GDM1 (cell line): ENCODE measurements around the gene SF3B2.
"Not testable (repeated sequence)": the region's sequence is repeated elsewhere in the genome, so short reads cannot be mapped to it uniquely, and the experiment has no call there.

Experiments
- DNase-seq: peaks from one replicate; lab custom pipeline; 2025; lab: John Stamatoyannopoulos, UW

SF3B2 gene

GRCh38 chr11:66017321-66017720, 34.8 kb upstream of the SF3B2 start:
- no peak for DNase-seq

GRCh38 chr11:66020212-66020611, 32.0 kb upstream of the SF3B2 start:
- no peak for DNase-seq

- peak; percentile 52 for DNase-seq
These were observed 31.4 kb upstream of the SF3B2 start for GRCh38 chr11:66020618-66021357.

DNA sequence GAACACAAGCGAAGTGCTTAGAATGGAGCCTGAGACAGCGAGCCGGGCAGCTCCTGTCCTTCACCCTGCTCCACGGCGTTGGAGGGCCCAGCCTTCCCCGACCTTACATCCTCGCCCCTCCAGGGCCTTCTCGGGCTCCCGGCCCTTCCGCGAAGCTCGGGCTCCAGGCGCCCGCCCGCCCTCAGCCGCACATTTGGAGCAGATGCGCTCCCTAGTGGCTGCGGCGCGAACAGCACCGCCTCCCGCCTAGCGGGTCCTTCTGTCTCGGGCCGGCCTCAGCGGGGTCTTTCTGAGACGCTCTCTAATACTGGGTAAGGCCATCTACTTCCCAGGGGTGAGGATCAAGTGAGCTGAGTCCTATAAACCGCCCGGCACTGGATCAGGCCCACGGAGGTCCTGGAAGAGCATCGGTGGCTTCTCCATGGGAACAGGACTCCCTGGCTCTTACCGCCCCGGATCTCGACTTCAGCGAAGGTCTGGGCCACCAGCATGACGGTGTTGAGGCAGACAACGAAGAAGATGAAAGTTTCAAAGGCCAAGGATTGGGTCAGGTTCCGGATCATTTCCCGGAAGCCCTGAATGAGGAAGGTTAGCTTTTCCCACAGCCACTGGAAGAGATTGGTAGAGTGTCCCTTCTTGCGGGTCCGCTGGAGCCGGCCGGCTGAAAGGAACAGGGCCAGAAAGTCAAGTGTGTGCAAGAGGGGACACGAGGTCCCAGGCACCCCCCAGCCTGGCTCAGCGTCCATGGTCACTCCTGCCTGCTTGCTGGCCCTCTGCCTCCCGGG, 29.6 kb upstream of the SF3B2 start:
- peak; percentile 56 for DNase-seq

DNA sequence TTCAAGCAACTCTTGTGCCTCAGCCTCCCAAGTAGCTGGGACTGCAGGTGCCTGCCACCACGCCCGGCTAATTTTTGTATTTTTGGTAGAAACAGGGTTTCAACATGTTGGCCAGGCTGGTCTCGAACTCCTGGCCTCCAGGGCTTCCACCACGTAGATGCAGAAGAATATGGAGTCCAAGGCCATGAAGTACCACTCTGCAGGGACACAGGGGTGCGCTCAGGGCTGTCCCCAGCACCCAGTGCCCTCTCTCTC, 29.1 kb upstream of the SF3B2 start:
- DNase-seq = not testable (repeated sequence)

- no peak for DNase-seq
These were observed 26.1 kb upstream of the SF3B2 start, which contains the start of gene CATSPER1 for GRCh38 chr11:66026017-66026529. TSS of gene CATSPER1 (minus strand) at chr11:66026479. CDS start at chr11:66026379, 100 bp downstream.

DNA sequence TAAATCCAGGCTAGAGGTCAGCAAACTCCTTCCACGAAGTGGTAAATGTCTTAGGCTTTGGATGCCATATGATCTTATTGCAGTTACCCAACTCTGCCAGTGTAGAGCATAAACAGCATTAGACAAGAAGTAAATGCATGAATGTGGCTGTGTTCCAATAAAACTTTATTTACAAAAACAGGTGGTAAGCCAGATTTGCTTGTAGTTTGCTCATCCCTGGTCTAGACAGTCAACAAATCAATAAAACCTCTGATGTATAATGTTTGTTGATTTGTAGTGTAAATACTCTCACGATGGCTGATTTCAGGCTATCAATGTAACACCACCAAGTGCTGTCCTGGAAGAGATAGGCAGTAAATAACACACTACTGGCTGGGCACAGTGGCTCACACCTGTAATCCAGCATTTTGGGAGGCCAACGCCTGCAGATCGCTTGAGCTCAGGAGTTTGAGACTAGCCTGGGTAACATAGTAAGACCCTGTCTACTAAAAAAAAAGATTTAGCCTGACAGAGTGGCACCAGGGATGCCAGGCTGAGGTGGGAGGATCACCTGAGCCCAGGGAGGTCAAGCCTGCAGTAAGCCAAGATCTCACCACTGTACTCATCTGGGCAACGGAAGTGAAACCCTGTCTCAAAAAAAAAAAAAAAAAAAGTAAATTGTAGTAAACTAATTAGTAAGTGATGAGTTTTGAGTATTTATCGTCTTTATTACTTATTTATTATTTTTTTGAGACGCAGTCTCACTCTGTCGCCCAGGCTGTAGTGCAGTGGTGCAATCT, 19.0 kb upstream of the SF3B2 start:
- no peak for DNase-seq

- DNase-seq = no peak
These were observed 16.4 kb upstream of the SF3B2 start for GRCh38 chr11:66035653-66036333.

DNA sequence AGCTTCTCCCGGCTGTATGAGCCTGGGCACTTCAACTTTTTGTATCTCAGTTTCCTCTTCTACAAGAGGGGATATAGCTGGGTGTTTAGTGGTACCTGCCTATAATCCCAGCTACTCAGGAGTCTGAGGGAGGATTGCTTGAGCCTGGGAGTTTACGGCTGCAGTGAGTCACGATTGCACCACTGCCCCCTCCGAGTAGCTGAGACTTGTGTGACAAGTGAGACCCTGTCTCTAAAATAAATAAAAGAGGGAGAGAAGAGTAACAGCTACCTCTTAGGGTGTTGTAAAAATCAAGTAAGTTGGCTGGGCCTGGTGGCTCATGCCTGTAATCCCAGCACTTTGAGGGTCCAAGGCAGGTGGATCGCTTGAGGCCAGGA, 15.8 kb upstream of the SF3B2 start:
- no peak for DNase-seq

DNA sequence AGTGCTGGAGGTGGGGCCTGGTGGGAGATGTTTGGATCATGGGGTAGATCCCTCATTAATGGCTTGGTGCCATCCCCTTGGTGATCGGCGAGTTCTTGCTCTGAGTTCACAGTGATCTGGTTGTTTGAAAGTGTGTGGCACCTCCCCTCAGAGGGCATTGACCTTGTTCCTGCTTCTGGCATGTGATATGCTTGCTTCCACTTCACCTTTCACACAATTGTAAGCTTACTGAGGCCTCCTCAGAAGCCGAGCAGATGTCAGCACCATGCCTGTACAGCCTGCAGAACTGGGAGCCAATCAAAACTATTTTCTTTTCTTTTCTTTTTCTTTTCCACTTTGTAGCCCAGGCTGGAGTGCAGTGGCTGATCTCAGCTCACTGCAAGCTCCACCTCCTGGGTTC, 14.8 kb upstream of the SF3B2 start:
- no peak for DNase-seq

DNA sequence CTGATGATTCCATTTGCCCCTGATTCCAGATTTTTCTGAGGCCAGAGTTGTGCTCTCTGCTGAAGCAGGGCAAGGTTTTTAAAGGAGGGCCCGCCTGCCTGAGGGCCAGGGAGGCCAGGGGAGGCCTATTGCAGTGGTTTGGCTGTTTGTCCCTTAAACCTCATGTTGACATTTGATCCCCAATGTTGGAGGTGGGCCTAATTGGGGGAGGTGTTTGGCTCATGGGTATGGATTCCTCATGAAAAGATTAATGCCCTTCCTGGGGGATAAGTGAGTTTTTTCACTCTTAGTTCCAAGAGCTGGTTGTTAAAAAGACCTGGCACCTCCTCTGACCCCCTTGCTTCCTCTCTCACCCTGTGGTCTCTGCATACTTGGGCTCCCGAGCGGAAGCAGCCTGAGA, 12.4 kb upstream of the SF3B2 start:
- DNase-seq = no peak

GRCh38 chr11:66042227-66042995, 9.8 kb upstream of the SF3B2 start:
- no peak for DNase-seq

DNA sequence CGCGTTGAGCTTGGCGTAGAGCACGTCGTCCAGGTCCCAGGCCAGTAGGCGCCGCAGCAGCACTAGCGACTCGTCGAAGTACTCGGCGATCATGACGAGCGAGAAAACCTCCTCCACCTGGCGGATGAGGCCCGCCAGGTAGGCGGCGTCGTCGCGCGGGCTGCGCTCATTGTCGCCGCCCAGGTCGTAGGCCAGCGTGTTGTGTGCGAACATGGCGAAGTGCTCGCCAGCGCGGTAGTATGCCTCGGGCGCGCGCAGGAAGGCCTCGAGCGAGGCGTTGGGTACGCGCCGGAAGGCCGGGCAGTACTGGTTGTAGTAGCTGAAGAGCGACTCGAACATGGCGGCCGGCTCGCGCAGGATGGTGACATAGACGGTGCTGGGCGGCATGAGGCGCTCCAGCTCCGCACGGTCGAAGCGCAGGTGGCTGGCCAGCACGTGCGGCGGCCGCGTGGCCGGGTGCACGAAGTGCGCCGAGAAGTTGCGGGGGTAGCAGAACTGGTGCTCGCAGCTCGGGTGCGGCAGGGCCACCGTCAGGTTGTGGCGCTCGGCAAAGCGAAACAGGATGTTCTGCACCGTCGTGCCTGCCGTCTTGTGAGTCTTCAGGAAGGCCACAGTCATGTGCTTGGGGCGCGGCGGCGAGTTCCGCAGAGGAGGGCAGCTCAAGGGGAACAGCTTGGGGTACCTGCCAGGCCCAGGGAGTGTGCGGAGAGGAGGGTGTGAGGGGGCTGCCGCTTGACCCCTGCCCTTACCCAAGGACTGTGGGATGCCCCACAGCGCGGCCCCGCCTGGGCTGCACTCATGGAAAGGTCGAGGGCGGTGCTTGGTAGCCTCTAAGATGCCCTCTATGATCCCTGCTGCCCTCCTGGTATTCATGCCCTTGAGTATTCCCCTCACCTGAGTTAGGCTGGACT, 8.9 kb upstream of the SF3B2 start:
- no peak for DNase-seq

GRCh38 chr11:66044757-66045156, 7.4 kb upstream of the SF3B2 start:
- DNase-seq = no peak

DNA sequence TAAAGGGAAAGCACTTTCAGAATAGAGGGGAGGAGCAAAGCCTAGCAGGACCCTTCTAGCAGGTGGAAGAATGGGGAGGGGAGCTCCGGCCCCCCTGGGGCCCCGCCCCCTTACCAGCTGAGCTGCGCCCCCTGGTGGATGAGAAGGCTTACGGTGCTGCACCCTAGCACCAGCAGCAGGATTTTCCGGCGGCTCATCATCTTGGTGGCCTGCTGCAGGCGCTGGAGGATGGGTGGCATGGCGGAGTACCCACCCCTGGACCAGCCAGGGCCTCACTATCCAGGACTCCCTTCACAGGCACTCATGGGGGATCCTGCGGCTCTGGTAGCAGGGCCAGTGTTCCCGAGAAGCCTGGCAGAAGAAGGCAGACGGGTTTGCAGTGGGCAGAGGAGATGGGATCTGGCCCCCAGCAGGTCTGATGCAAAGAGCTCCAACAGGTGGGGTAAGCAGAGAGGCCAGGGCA, 7.0 kb upstream of the SF3B2 start:
- peak; percentile 66 for DNase-seq

DNA sequence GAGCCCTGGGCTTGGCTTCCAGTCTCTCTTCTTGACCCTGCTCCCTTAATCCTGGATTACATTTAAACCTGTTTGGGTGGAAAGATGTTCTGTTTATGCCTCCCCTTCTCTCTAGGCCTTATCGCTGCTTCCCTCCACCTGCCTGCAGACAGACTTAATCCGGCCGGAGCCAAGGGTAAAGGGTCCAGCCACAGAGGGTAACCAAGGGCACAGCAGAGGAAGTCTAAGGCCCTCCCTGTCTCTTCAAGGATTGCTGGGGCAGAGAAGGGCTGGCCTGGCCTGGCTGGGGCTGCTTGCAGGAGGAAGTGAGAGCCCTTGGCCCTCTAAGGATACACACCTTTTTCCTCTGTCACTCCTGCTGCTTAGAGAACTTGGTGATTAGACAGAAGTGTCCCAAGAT, 5.3 kb upstream of the SF3B2 start:
- DNase-seq = no peak

DNA sequence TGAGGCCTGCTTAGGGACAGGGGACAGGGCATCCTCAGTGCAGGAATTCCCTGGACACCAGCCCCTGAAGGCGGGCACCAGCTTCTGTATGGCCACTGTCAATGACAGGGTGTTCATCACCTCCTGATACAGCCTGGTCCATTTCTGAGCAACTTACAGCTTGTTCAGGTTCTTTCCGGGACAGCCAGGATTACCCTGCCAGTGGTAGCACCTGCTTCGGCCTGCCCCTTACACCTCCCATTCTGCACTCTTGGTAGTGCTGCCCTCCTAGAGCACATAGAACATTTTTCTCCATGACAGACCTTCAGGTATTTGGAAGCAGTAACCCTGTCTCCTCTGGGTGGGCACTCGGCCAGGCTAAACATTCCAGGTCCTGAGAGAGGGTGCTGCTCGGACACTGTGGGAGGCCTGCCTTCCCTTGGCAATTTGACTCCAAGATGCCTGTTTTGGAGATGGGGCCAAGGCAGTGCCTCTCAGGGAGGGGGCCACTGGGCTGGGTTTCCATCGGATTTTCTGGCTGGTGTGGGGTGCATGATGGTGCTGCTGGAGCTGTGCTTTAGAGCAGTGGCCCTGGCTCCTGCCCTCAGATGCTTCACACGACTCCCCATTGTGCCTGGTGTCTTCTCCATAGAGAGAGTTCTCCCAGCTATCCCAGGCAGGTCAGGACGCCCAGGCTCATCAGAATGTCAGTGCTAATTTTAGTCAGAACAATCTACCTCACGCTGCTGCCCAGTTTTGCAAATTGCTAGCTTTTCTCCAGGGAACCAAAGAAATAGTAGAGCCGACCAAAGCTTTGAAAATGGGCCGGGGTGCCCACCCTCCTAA, 4.4 kb upstream of the SF3B2 start:
- no peak for DNase-seq

GRCh38 chr11:66048547-66049323, 3.4 kb upstream of the SF3B2 start, which contains the start of gene GAL3ST3:
TSS of gene GAL3ST3 (minus strand) at chr11:66049161. CDS start at chr11:66045415, 3,746 bp downstream.
- DNase-seq = no peak
